ENCODE data around the gene ARAP1. TPM values are rescaled to one million over a fixed set of nuclear protein-coding genes. Genes with fewer than 3 reads are reported as not detected.

ARAP1 gene
- total RNA-seq, 8 experiments from 2014 or later, result 8.7 to 64.6 (median 28.4) TPM

- Histone ChIP-seq H3K4me3 (no peak overlapping the region), H3K4me1 (replicated peaks in 1 of 2) (peaks cover 7 to 13% of the 10 kb centered on the region in 2 donors), H3K27ac (no peak overlapping the region)
- WGBS, 10 experiments, result 83 to 100% (median 97%) methylated on average over 1 to 3 of the region's 4 CpGs; no CpG with 5 or more reads in 4 of the 10 experiments
- in situ Hi-C loops (cut with MboI; ENCODE audit: low pct_unique_long_range_greater_than_20kb in 2 of 9, low sequenced_read_pairs in 9 of 9, unreplicated experiment in 9 of 9), result no loop called here
- no peak for ATAC-seq (replicated peaks in 6 of 8)
Measured at GRCh38 chr11:72767203-72768062, 15.2 kb upstream of the ARAP1 start.

- in situ Hi-C loops (cut with MboI; ENCODE audit: low pct_unique_long_range_greater_than_20kb in 2 of 9, low sequenced_read_pairs in 9 of 9, unreplicated experiment in 9 of 9), result no loop called here
Measured at GRCh38 chr11:72766152-72766902, 14.1 kb upstream of the ARAP1 start.

GRCh38 chr11:72764503-72764902, 12.3 kb upstream of the ARAP1 start:
- 89% methylated on average over 5 of the region's 13 CpGs; no CpG with 5 or more reads in 9 of the 10 experiments for WGBS, 10 experiments
- Histone ChIP-seq H3K4me1 (replicated peaks in 1 of 2) (peaks cover 0 to under 1% of the 10 kb centered on the region in 2 donors), H3K27ac (no peak overlapping the region), H3K4me3 (no peak overlapping the region)
- no peak for ATAC-seq (replicated peaks in 6 of 8)
- in situ Hi-C loops (cut with MboI; ENCODE audit: low pct_unique_long_range_greater_than_20kb in 2 of 9, low sequenced_read_pairs in 9 of 9, unreplicated experiment in 9 of 9), result no loop called here

More at GRCh38 chr11:72766152-72766902, 14.1 kb upstream of the ARAP1 start:
- WGBS, 10 experiments, result 50 to 100% (median 100%) methylated on average over 1 to 6 of the region's 12 CpGs; no CpG with 5 or more reads in 3 of the 10 experiments
- peak in 1 of 8 experiments; percentile 27 for ATAC-seq (replicated peaks in 6 of 8)
- Histone ChIP-seq H3K27ac (no peak overlapping the region), H3K4me3 (no peak overlapping the region), H3K4me1 (replicated peaks in 1 of 2) (peaks cover 3 to 4% of the 10 kb centered on the region in 2 donors)

GRCh38 chr11:72763823-72764222, 11.6 kb upstream of the ARAP1 start:
- no peak for ATAC-seq (replicated peaks in 6 of 8)
- H3K4me3 ChIP-seq, result no peak overlapping the region
- peaks cover 0 to 7% of the 10 kb centered on the region in 2 donors for H3K4me1 ChIP-seq (replicated peaks in 1 of 2)
- in situ Hi-C loops (cut with MboI; ENCODE audit: low pct_unique_long_range_greater_than_20kb in 2 of 9, low sequenced_read_pairs in 9 of 9, unreplicated experiment in 9 of 9), result no loop called here
- H3K27ac ChIP-seq, result no peak overlapping the region
- 50 to 100% (median 88%) methylated on average over 1 to 3 of the region's 4 CpGs; no CpG with 5 or more reads in 4 of the 10 experiments for WGBS, 10 experiments

GRCh38 chr11:72762641-72763304, 10.6 kb upstream of the ARAP1 start:
- no peak for ATAC-seq (replicated peaks in 6 of 8)
- Histone ChIP-seq H3K4me1 (replicated peaks in 1 of 2) (peaks cover 0 to 13% of the 10 kb centered on the region in 2 donors), H3K27ac (no peak overlapping the region), H3K4me3 (no peak overlapping the region)
- in situ Hi-C loops (cut with MboI; ENCODE audit: low pct_unique_long_range_greater_than_20kb in 2 of 9, low sequenced_read_pairs in 9 of 9, unreplicated experiment in 9 of 9), result no loop called here
- 50 to 100% (median 84%) methylated on average over 1 to 5 of the region's 5 CpGs; no CpG with 5 or more reads in 1 of the 10 experiments for WGBS, 10 experiments

- 45 to 100% (median 83%) methylated on average over 1 to 7 of the region's 8 CpGs; no CpG with 5 or more reads in 1 of the 10 experiments for WGBS, 10 experiments
- Histone ChIP-seq H3K27ac (no peak overlapping the region), H3K4me1 (replicated peaks in 1 of 2) (peaks cover 0 to 13% of the 10 kb centered on the region in 2 donors), H3K4me3 (no peak overlapping the region)
- peak in 3 of 8 experiments; percentile 15 to 81 (median 25) for ATAC-seq (replicated peaks in 6 of 8)
- in situ Hi-C loops (cut with MboI; ENCODE audit: low pct_unique_long_range_greater_than_20kb in 2 of 9, low sequenced_read_pairs in 9 of 9, unreplicated experiment in 9 of 9), result no loop called here
Measured at GRCh38 chr11:72760539-72761405, 8.6 kb upstream of the ARAP1 start.

GRCh38 chr11:72759468-72759985, 7.3 kb upstream of the ARAP1 start:
- in situ Hi-C loops (cut with MboI; ENCODE audit: low pct_unique_long_range_greater_than_20kb in 2 of 9, low sequenced_read_pairs in 9 of 9, unreplicated experiment in 9 of 9), result no loop called here
- Histone ChIP-seq H3K27ac (no peak overlapping the region), H3K4me1 (replicated peaks in 1 of 2) (peaks cover 0 to 13% of the 10 kb centered on the region in 2 donors), H3K4me3 (no peak overlapping the region)
- no peak for ATAC-seq (replicated peaks in 6 of 8)
- WGBS, 10 experiments, result 17 to 100% (median 75%) methylated on average over 1 to 6 of the region's 8 CpGs

GRCh38 chr11:72758690-72759389, 6.6 kb upstream of the ARAP1 start:
- Histone ChIP-seq H3K4me1 (replicated peaks in 1 of 2) (peaks cover 0 to 13% of the 10 kb centered on the region in 2 donors), H3K4me3 (no peak overlapping the region), H3K27ac (peak overlapping the region in 1 of 2 donors; percentile 1)
- ATAC-seq (replicated peaks in 6 of 8), result peak; percentile 45 to 87 (median 85)
- 0 to 55% (median 54%) methylated on average over 1 to 15 of the region's 17 CpGs; no CpG with 5 or more reads in 7 of the 10 experiments for whole genome bisulfite sequencing, 10 experiments
- in situ Hi-C loops (cut with MboI; ENCODE audit: low pct_unique_long_range_greater_than_20kb in 2 of 9, low sequenced_read_pairs in 9 of 9, unreplicated experiment in 9 of 9), result no loop called here

GRCh38 chr11:72758304-72758689, 6.1 kb upstream of the ARAP1 start:
- H3K4me1 ChIP-seq (replicated peaks in 1 of 2), result peaks cover 0 to 13% of the 10 kb centered on the region in 2 donors
- peak overlapping the region in 1 of 2 donors; percentile 1 for H3K27ac ChIP-seq
- WGBS, 10 experiments, result 40 to 83% (median 71%) methylated on average over 1 to 5 of the region's 7 CpGs; no CpG with 5 or more reads in 7 of the 10 experiments
- in situ Hi-C loops (cut with MboI; ENCODE audit: low pct_unique_long_range_greater_than_20kb in 2 of 9, low sequenced_read_pairs in 9 of 9, unreplicated experiment in 9 of 9), result no loop called here
- H3K4me3 ChIP-seq, result no peak overlapping the region
- ATAC-seq (replicated peaks in 6 of 8), result peak in 6 of 8 experiments; percentile 4 to 71 (median 37)

- in situ Hi-C loops (cut with MboI; ENCODE audit: low pct_unique_long_range_greater_than_20kb in 2 of 9, low sequenced_read_pairs in 9 of 9, unreplicated experiment in 9 of 9), result no loop called here
- ATAC-seq (replicated peaks in 6 of 8), result no peak
- H3K4me1 ChIP-seq (replicated peaks in 1 of 2), result peaks cover 9 to 30% of the 10 kb centered on the region in 2 donors
Measured at GRCh38 chr11:72755713-72756285, 3.6 kb upstream of the ARAP1 start.

GRCh38 chr11:72754544-72755155, 2.4 kb upstream of the ARAP1 start:
- H3K4me1 ChIP-seq (replicated peaks in 1 of 2), result peaks cover 9 to 31% of the 10 kb centered on the region in 2 donors
- no peak for ATAC-seq (replicated peaks in 6 of 8)
- in situ Hi-C loops (cut with MboI; ENCODE audit: low pct_unique_long_range_greater_than_20kb in 2 of 9, low sequenced_read_pairs in 9 of 9, unreplicated experiment in 9 of 9), result no loop called here
- H3K27ac ChIP-seq, result no peak overlapping the region
- 89 to 100% (median 92%) methylated on average over 2 to 16 of the region's 48 CpGs; no CpG with 5 or more reads in 5 of the 10 experiments for WGBS, 10 experiments
- no peak overlapping the region for H3K4me3 ChIP-seq

More at GRCh38 chr11:72755713-72756285, 3.6 kb upstream of the ARAP1 start:
- no peak overlapping the region for H3K27ac ChIP-seq
- WGBS, 10 experiments, result 60 to 93% (median 80%) methylated on average over 1 to 3 of the region's 4 CpGs; no CpG with 5 or more reads in 7 of the 10 experiments
- no peak overlapping the region for H3K4me3 ChIP-seq

Data from motor neuron (in vitro differentiated cells).